ENCODE measurements around the gene FN3K. TPM values are rescaled to one million over a fixed set of nuclear protein-coding genes. Genes with fewer than 3 reads are reported as not detected.
A peak's percentile ranks its signal among the peaks of the same experiment; 100 is the strongest.

The FN3K gene
- total RNA-seq: 10 to 100 TPM; 29.6 to 61.6 (median 45.5) TPM
- long read RNA-seq, partial matches to known transcripts: 0 of 2 reads
- long read RNA-seq, other reads (novel, unspliced or antisense): 2 of 2 reads

DNA sequence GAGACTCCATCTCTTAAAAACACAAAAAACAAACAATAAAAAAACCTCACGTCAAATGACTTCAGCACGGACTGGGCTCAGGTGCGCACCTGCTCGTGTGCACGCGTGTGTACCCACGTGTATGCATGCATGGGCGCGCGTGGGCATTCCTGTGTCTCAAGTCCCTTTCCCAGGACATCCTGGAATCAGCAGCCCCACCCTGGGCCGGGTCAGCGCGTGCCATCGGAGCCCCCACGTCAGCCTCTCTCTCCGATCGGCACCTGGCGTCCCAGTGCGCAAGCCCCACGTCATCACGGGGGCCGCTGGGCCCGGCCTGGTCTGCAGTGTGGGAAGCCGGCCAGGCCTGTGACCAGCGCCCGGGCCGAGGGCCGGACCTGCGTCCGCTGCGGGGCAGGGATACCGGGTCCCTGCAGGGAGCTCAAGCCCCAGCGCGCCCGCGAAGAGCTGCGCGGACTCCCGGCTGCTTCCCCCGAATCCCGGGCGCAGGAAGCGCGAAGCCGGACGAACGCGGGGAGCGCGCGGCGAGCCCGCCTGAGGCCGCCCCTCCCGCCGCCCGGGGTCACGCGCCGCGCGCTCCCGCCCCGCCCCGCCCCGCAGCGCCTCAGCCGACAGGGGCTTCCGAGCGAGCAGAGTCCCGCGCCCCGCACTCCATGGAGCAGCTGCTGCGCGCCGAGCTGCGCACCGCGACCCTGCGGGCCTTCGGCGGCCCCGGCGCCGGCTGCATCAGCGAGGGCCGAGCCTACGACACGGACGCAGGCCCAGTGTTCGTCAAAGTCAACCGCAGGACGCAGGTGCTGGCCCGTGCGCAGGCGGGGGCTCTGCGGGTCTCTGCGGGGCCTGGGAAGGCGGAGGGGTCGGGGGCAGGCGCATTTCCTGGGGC lies at the start of gene FN3K:
Gene FN3K, plus strand, starts transcription at position 629 of the 880 bp plus-strand sequence. Its CDS starts 22 bp downstream, at position 651.
- intact Hi-C loops (cut with DNase I): no loop called here
- DNase-seq: peak; percentile 73 to 76 (median 74)

DNA sequence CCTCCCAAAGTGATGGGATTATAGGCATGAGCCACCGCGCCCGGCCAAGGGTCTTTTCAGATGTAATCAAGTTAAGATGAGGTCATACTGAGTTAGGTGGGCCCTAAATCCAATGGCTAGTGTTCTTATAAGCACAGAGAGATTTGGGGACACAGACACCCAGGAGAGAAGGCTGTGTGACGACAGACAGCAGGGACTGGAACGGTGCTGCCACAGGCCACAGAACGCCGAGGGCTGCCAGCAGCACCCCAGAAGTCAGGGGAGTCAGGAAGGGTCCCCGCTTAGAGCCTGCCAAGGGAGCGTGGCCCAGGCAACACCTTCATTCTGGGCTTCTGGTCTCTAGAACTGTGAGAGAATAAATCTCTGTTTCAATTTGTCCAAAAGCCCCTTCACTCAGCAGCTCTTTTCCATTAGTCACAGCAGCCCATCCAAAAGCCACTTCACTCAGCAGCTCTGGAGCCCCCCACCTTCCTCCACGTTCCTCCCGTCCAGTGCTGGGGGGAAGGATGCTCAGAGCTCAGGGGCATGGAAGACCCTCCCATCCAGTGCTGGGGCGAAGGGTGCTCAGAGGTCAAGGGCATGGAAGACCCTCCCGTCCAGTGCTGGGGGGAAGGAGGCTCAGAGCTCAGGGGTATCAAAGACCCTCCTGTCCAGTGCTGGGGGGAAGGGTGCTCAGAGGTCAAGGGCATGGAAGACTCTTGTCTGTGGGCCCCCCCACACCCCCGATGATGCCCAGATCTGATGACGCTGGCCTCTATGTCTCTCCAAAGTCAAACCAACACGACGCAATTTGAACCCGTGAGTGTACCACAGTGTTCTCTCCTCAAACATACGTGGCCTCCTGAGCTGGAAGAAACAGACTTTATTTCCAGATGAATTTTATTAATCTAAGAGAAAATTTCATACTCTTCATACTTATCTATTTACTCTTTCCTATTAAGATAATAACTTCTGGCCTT lies 48.8 kb upstream of the FN3K start:
- Histone ChIP-seq H3K27ac (peak overlapping the region; percentile 84 to 96 (median 92)), H3K36me3 (no peaks in the 10 kb centered on the region), H3K27me3 (no peaks in the 10 kb centered on the region), H3K4me3 (no peak overlapping the region), H3K4me1 (peaks cover 0 to 23% (median 6%) of the 10 kb centered on the region in 4 donors), H3K9me3 (no peaks in the 10 kb centered on the region)
- WGBS (ENCODE audit: insufficient coverage, low coverage, low lambda C conversion rate, missing lambda C conversion rate): 84% methylated on average over 14 of the region's 19 CpGs
- intact Hi-C loops (cut with DNase I): no loop called here
- DNase-seq (no peak), ATAC-seq (no peak)
- TF ChIP-seq POLR2A (IDR thresholded peaks at IDR 0.05): no peak
- TF ChIP-seq, protein P1, sequence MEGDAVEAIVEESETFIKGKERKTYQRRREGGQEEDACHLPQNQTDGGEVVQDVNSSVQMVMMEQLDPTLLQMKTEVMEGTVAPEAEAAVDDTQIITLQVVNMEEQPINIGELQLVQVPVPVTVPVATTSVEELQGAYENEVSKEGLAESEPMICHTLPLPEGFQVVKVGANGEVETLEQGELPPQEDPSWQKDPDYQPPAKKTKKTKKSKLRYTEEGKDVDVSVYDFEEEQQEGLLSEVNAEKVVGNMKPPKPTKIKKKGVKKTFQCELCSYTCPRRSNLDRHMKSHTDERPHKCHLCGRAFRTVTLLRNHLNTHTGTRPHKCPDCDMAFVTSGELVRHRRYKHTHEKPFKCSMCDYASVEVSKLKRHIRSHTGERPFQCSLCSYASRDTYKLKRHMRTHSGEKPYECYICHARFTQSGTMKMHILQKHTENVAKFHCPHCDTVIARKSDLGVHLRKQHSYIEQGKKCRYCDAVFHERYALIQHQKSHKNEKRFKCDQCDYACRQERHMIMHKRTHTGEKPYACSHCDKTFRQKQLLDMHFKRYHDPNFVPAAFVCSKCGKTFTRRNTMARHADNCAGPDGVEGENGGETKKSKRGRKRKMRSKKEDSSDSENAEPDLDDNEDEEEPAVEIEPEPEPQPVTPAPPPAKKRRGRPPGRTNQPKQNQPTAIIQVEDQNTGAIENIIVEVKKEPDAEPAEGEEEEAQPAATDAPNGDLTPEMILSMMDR (IDR thresholded peaks at IDR 0.05): no peak

More for the DNA sequence above, at the start of gene FN3K:
- H3K4me3 ChIP-seq: peak within 1 kb of the TSS; percentile 46 to 72 (median 72)
- H3K27me3 ChIP-seq: no peaks in the 10 kb centered on the region
- H3K27ac ChIP-seq: peak within 1 kb of the TSS; percentile 60 to 85 (median 74)
- TF ChIP-seq, protein P1 (IDR thresholded peaks at IDR 0.05): no peak
- peak; percentile 39 for TF ChIP-seq POLR2A (IDR thresholded peaks at IDR 0.05)
- no peaks in the 10 kb centered on the region for H3K9me3 ChIP-seq
- peak; percentile 47 to 75 (median 65) for ATAC-seq
- H3K4me1 ChIP-seq: peaks cover 0 to 27% (median 3%) of the 10 kb centered on the region in 4 donors
- WGBS (ENCODE audit: insufficient coverage, low coverage, low lambda C conversion rate, missing lambda C conversion rate): 18% methylated on average over 11 of the region's 101 CpGs
- H3K36me3 ChIP-seq: peaks cover 0 to 7% (median 0%) of the 10 kb centered on the region in 4 donors

DNA sequence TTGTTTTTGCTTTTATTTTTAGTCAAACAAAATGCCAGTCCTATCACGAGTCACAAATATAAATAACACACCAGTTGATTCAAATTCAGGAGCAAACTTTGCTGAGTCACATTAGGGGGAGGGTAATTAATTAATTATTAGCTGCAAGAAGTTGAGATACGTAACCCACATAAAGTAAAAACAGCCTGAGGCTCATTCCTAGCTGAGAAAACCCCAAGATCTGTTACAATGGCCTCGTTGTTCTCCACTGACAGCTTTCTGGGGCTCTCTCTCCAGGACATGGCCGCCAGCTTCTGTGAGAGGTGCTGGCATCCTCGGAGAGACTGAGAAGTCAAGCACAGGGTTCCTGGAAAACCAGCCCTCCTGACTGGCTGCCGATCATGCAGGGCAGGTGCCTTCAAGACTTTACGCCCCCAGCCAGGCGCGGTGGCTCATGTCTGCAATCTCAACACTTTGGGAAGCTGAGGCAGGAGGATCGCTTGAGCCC lies 48.0 kb upstream of the FN3K start:
- Histone ChIP-seq H3K9me3 (no peaks in the 10 kb centered on the region), H3K27ac (peak overlapping the region; percentile 84 to 96 (median 92)), H3K4me3 (no peak overlapping the region), H3K36me3 (no peaks in the 10 kb centered on the region), H3K27me3 (no peaks in the 10 kb centered on the region), H3K4me1 (peaks cover 0 to 23% (median 6%) of the 10 kb centered on the region in 4 donors)
- WGBS (ENCODE audit: insufficient coverage, low coverage, low lambda C conversion rate, missing lambda C conversion rate): 53% methylated on average over 9 of the region's 10 CpGs
- peak; percentile 17 for TF ChIP-seq POLR2A (IDR thresholded peaks at IDR 0.05)
- TF ChIP-seq, protein P1 (IDR thresholded peaks at IDR 0.05): no peak
- intact Hi-C loops (cut with DNase I): no loop called here
- peak; percentile 46 to 58 (median 56) for ATAC-seq
- no peak for DNase-seq

DNA sequence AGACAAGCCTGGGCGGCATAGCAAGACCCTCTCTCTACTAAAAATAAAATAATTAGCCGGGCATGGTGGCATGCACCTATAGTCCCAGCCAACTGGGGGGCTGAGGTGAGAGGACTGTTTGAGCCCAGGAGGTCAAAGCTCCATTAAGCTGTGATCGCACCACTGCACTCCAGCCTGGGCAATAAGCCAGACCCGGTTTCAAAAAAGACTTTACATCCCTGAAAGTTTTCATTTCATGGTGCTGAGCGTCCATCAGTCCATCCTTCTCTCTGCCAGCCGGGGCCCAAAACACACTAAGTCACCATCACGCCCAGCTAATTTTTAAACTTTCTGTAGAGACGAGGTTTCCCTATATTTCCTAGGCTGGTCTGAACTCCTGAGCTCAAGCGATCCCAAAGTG lies 47.5 kb upstream of the FN3K start:
- 94% methylated on average over 4 of the region's 9 CpGs for WGBS (ENCODE audit: insufficient coverage, low coverage, low lambda C conversion rate, missing lambda C conversion rate)
- no peak overlapping the region for H3K4me3 ChIP-seq

More for the DNA sequence above, 47.5 kb upstream of the FN3K start:
- intact Hi-C loops (cut with DNase I): no loop called here
- H3K4me1 ChIP-seq: peaks cover 0 to 23% (median 6%) of the 10 kb centered on the region in 4 donors
- TF ChIP-seq POLR2A (IDR thresholded peaks at IDR 0.05): no peak
- TF ChIP-seq, protein P1 (IDR thresholded peaks at IDR 0.05): no peak
- H3K27ac ChIP-seq: peak overlapping the region; percentile 84 to 96 (median 92)
- H3K9me3 ChIP-seq: no peaks in the 10 kb centered on the region
- ATAC-seq: peak; percentile 3 to 22 (median 6)
- no peaks in the 10 kb centered on the region for H3K36me3 ChIP-seq
- DNase-seq: no peak
- H3K27me3 ChIP-seq: no peaks in the 10 kb centered on the region
